Stimulated activated CD8-positive, alpha-beta memory T cell treated with anti-CD3 and anti-CD28 coated beads, Interleukin-7, amount 100 ng/mL, for 24 hours (primary cell): ENCODE results near the gene BNIP2.
A peak's percentile ranks its signal among the peaks of the same experiment; 100 is the strongest.
"Not testable (repeated sequence)": the region's sequence is repeated elsewhere in the genome, so short reads cannot be mapped to it uniquely, and the experiment has no call there.

ENCODE experiments used
- DNase-seq: peaks from one replicate; pipeline ENCODE4 v3.0.0-alpha.2; 2020; ENCODE audit warnings: low read depth

The BNIP2 gene

GRCh38 chr15:59688423-59688781 lies 718 bp downstream of the BNIP2 start:
- no peak for DNase-seq

- DNase-seq = no peak
Measured at GRCh38 chr15:59687836-59688235, 1.3 kb downstream of the BNIP2 start.

- DNase-seq = no peak
Measured at GRCh38 chr15:59686389-59686788, 2.7 kb downstream of the BNIP2 start.

GRCh38 chr15:59685737-59686297 lies 3.3 kb downstream of the BNIP2 start:
- no peak for DNase-seq

GRCh38 chr15:59680870-59681269 lies 8.2 kb downstream of the BNIP2 start:
- no peak for DNase-seq

- no peak for DNase-seq
Measured at GRCh38 chr15:59680346-59680745, 8.8 kb downstream of the BNIP2 start.

- DNase-seq = no peak
Measured at GRCh38 chr15:59678620-59679019, 10.5 kb downstream of the BNIP2 start.

- no peak for DNase-seq
Measured at GRCh38 chr15:59678172-59678571, 10.9 kb downstream of the BNIP2 start.

- DNase-seq = no peak
Measured at GRCh38 chr15:59676565-59676964, 12.6 kb downstream of the BNIP2 start.

- DNase-seq = no peak
Measured at GRCh38 chr15:59674361-59674877, 14.7 kb downstream of the BNIP2 start.

- DNase-seq = no peak
Measured at GRCh38 chr15:59668556-59668955, 20.6 kb downstream of the BNIP2 start.

GRCh38 chr15:59662260-59662659 lies 26.9 kb downstream of the BNIP2 start:
- no peak for DNase-seq

- DNase-seq = no peak
Measured at GRCh38 chr15:59659366-59659765, 29.8 kb downstream of the BNIP2 start.

- DNase-seq = no peak
Measured at GRCh38 chr15:59657635-59658125, 31.4 kb downstream of the BNIP2 start.

GRCh38 chr15:59656897-59657634 lies 32.1 kb downstream of the BNIP2 start, which contains the start of gene GTF2A2:
Gene GTF2A2 (minus strand): TSS chr15:59657515. CDS start chr15:59652277, 5,238 bp downstream.
- peak; percentile 90 for DNase-seq

- DNase-seq = no peak
Measured at GRCh38 chr15:59654046-59654445, 35.1 kb downstream of the BNIP2 start.

GRCh38 chr15:59649603-59650002 lies 39.5 kb downstream of the BNIP2 start:
- no peak for DNase-seq

GRCh38 chr15:59647085-59647484 lies 42.0 kb downstream of the BNIP2 start:
- DNase-seq = no peak

- DNase-seq = no peak
Measured at GRCh38 chr15:59646277-59646676, 42.8 kb downstream of the BNIP2 start.

GRCh38 chr15:59645812-59646211 lies 43.3 kb downstream of the BNIP2 start:
- not testable (repeated sequence) for DNase-seq

GRCh38 chr15:59644756-59645155 lies 44.4 kb downstream of the BNIP2 start:
- no peak for DNase-seq

- DNase-seq = no peak
Measured at GRCh38 chr15:59642351-59642750, 46.8 kb downstream of the BNIP2 start.

GRCh38 chr15:59637507-59637906 lies 51.6 kb downstream of the BNIP2 start:
- DNase-seq = not testable (repeated sequence)
